ENCODE results near the gene ZNF281. TPM values are rescaled to one million over a fixed set of nuclear protein-coding genes. Genes with fewer than 3 reads are reported as not detected.

Gene ZNF281
- total RNA-seq, 4 donors from 2014 or later: 15.3 to 24.7 (median 18.5) TPM

DNA sequence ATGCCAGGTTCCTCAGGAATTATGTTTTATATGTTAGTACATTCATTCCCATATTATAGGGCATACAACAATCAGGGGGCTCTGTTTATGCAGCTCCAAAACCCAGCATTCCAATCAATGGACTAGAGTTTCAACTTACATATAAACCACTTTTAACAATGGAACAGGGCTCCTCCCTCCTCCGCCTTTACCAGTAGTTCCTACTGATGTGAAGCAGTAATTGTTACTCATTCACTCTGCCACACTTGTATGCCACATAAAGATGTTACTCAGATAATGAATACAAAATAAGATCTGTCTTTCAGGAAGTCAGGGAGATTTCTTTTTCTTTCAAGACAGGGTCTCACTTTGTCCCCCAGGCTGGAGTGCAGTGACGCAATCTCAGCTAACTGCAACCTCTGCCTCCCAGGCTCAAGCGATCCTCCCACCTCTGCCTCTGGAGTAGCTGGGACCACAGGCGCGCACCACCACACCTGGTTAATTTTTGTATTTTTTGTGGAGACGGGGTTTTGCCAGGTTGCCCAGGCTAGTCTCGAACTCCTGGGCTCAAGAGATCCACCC lies 17.1 kb downstream of the ZNF281 start:
- intact Hi-C loops (cut with DNase I; ENCODE audit: low total_unique reads): no loop called here
- no peaks in the 10 kb centered on the region for H3K36me3 ChIP-seq
- no peak overlapping the region for H3K27ac ChIP-seq
- no peak overlapping the region for H3K4me3 ChIP-seq
- no peak for DNase-seq
- no peaks in the 10 kb centered on the region for H3K4me1 ChIP-seq
- TF ChIP-seq, protein P1, sequence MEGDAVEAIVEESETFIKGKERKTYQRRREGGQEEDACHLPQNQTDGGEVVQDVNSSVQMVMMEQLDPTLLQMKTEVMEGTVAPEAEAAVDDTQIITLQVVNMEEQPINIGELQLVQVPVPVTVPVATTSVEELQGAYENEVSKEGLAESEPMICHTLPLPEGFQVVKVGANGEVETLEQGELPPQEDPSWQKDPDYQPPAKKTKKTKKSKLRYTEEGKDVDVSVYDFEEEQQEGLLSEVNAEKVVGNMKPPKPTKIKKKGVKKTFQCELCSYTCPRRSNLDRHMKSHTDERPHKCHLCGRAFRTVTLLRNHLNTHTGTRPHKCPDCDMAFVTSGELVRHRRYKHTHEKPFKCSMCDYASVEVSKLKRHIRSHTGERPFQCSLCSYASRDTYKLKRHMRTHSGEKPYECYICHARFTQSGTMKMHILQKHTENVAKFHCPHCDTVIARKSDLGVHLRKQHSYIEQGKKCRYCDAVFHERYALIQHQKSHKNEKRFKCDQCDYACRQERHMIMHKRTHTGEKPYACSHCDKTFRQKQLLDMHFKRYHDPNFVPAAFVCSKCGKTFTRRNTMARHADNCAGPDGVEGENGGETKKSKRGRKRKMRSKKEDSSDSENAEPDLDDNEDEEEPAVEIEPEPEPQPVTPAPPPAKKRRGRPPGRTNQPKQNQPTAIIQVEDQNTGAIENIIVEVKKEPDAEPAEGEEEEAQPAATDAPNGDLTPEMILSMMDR (IDR thresholded peaks at IDR 0.05): no peak
- H3K9me3 ChIP-seq: no peaks in the 10 kb centered on the region
- no peaks in the 10 kb centered on the region for H3K27me3 ChIP-seq

DNA sequence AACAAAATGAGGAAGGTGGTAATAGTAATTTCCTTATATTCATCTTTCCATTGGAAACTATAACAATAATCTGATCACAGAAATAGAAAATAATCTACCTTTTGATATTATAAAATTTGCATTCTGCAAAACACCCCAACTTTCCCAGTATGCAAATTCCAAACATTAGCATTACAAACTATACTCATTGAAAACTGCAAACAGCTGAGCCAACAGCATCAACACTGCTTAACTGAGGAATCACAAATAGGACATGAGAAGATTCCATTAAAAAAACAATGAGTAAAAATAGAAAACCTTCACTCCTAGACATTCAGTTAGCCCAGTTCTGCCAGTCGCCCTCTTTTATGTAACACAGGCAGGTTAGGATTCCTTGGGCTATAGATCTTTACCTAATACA lies 18.1 kb downstream of the ZNF281 start:
- Histone ChIP-seq H3K27ac (no peak overlapping the region), H3K4me1 (no peaks in the 10 kb centered on the region), H3K36me3 (no peaks in the 10 kb centered on the region), H3K27me3 (no peaks in the 10 kb centered on the region), H3K4me3 (no peak overlapping the region), H3K9me3 (no peaks in the 10 kb centered on the region)
- DNase-seq: no peak
- TF ChIP-seq, protein P1 (IDR thresholded peaks at IDR 0.05): no peak
- TF ChIP-seq POLR2A (IDR thresholded peaks at IDR 0.05): no peak
- intact Hi-C loops (cut with DNase I; ENCODE audit: low total_unique reads): no loop called here

DNA sequence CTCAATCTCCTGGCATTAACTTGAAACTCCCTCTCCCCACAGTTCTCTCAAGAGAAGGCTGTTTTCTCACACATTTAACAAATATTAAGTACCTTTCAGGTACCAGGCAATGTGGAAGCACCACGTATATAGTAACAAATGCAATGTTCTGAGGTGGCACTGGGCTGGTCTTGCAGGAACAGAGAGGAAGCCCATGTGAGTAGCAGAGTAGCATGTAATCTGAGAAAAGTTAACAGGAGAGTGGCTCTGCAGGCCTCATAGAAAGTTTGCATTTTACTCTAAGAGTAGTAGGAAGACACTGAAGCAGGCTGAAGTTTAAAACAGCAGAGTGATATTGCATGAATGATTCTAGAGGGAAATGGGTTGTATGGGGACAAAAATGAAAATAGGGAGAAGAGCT lies 21.0 kb downstream of the ZNF281 start:
- Histone ChIP-seq H3K27ac (no peak overlapping the region), H3K36me3 (no peaks in the 10 kb centered on the region), H3K27me3 (no peaks in the 10 kb centered on the region), H3K9me3 (no peaks in the 10 kb centered on the region), H3K4me1 (no peaks in the 10 kb centered on the region), H3K4me3 (no peak overlapping the region)
- no peak for DNase-seq
- no peak for TF ChIP-seq POLR2A (IDR thresholded peaks at IDR 0.05)
- TF ChIP-seq, protein P1 (IDR thresholded peaks at IDR 0.05): no peak
- intact Hi-C loops (cut with DNase I; ENCODE audit: low total_unique reads): no loop called here

DNA sequence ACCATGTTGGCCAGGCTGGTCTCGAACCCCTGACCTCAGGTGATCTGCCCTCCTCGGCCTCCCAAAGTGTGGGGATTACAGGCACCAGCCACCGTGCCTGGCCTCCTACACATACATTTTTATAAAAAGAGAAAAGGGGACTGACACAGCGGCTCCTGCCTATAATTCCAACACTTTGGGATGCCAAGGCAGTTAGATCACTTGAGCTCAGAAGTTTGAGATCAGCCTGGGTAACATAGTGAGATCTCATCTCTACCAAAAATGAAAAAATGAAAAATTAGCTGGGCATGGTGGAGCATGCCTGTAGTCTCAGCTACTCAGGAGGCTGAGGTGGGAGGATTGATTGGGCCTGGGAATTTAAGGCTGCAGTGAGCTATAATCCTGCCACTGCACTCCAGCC lies 23.4 kb downstream of the ZNF281 start:
- Histone ChIP-seq H3K9me3 (no peaks in the 10 kb centered on the region), H3K27ac (no peak overlapping the region)
- intact Hi-C loops (cut with DNase I; ENCODE audit: low total_unique reads): no loop called here

DNA sequence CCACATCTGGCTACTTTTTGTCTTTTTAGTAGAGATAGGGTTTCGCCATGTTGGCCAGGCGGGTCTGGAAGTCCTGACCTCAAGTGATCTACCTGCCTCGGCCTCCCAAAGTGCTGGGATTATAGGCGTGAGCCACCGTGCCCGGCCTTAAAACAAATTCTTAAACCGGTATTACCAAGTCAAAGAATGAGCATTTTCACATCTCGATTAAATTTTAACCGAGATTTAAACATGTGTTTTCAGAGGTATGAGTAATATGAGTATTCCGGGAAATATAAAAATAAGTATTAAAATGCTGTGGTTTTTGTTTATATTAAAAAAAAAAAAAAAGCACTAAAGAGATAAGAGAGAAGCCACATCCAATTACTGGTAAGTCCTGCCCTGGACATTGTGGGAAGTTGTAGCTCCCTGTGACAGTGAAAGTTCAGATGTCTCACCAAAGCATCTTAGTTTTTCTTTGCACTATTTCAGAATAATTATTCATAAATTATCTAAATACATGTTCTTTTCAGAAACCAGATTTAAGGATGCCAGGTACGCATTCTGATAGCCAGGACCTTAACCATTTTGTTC lies 24.9 kb downstream of the ZNF281 start:
- H3K27ac ChIP-seq: no peak overlapping the region
- no peaks in the 10 kb centered on the region for H3K36me3 ChIP-seq
- intact Hi-C loops (cut with DNase I; ENCODE audit: low total_unique reads): no loop called here
- no peak overlapping the region for H3K4me3 ChIP-seq
- DNase-seq: no peak
- no peaks in the 10 kb centered on the region for H3K4me1 ChIP-seq
- no peaks in the 10 kb centered on the region for H3K27me3 ChIP-seq
- no peaks in the 10 kb centered on the region for H3K9me3 ChIP-seq
- TF ChIP-seq POLR2A (IDR thresholded peaks at IDR 0.05): no peak
- TF ChIP-seq, protein P1 (IDR thresholded peaks at IDR 0.05): no peak

More for the DNA sequence above, 23.4 kb downstream of the ZNF281 start:
- Histone ChIP-seq H3K27me3 (no peaks in the 10 kb centered on the region), H3K4me1 (no peaks in the 10 kb centered on the region), H3K4me3 (no peak overlapping the region), H3K36me3 (no peaks in the 10 kb centered on the region)
- no peak for DNase-seq
- TF ChIP-seq POLR2A (IDR thresholded peaks at IDR 0.05): no peak
- TF ChIP-seq, protein P1 (IDR thresholded peaks at IDR 0.05): no peak

All from uterus (tissue), 4 donors.